BLaER1 treated with 17β-estradiol and CSF1 and Interleukin-3, amounts not matched to agents 10 nM and 100 nM (cell line): ENCODE data around the gene SLC23A2.

Experiments
- H3K27ac ChIP-seq, 11 experiments: shearing (Covaris generic); formaldehyde crosslinking; 2 replicates each; pipeline ENCODE4 v1.8.1; 2022
- H3K27me3 ChIP-seq, 11 experiments: shearing (Covaris generic); formaldehyde crosslinking; 2 replicates each; pipeline ENCODE4 v1.8.1; 2022
- H3K36me3 ChIP-seq, 11 experiments: shearing (Covaris generic); formaldehyde crosslinking; 2 replicates each; pipeline ENCODE4 v1.8.1; 2022
- H3K4me1 ChIP-seq, 10 experiments: shearing (Covaris generic); formaldehyde crosslinking; 2 replicates each; pipeline ENCODE4 v1.8.1; 2022
- H3K4me2 ChIP-seq, 11 experiments: shearing (Covaris generic); formaldehyde crosslinking; 2 replicates each; pipeline ENCODE4 v1.8.1; 2022
- H3K4me3 ChIP-seq, 10 experiments: shearing (Covaris generic); formaldehyde crosslinking; 2 replicates each; pipeline ENCODE4 v1.8.1; 2022
- H3K9ac ChIP-seq, 11 experiments: shearing (Covaris generic); formaldehyde crosslinking; 2 replicates each; pipeline ENCODE4 v1.8.1; 2022
- H3K9me3 ChIP-seq, 11 experiments: shearing (Covaris generic); formaldehyde crosslinking; replicated peaks in 1 of 11; 2 replicates each; pipeline ENCODE4 v1.8.1; 2022
- H4K20me1 ChIP-seq, 11 experiments: shearing (Covaris generic); formaldehyde crosslinking; 2 replicates each; pipeline ENCODE4 v1.8.1; 2022
- Cebpa-rat ChIP-seq, 11 experiments: shearing (Covaris generic); IDR thresholded peaks; 2 replicates each; pipeline ENCODE4 v1.8.1; 2022

SLC23A2 gene

GRCh38 chr20:4959592-4959991, 41.7 kb downstream of the SLC23A2 start:
- H3K4me2 ChIP-seq: peak overlapping the region in 5 of 11 experiments; percentile 2 to 51 (median 29); a peak in 7 of 22 replicates
- H3K27me3 ChIP-seq: no peaks in the 10 kb centered on the region
- peaks cover 0 to 3% (median 0%) of the 10 kb centered on the region in 11 experiments; a peak in 1 of 22 replicates for H3K9me3 ChIP-seq
- no peak overlapping the region for H3K9ac ChIP-seq
- peaks cover 0 to 94% (median 14%) of the 10 kb centered on the region in 11 experiments; a peak in 12 of 22 replicates for H4K20me1 ChIP-seq
- no peak overlapping the region for H3K4me3 ChIP-seq
- H3K27ac ChIP-seq: 0 out of 22 replicates have a peak overlapping the region, but pooled peaks of 1 of the 11 experiments have one; percentile 4
- no peak for TF ChIP-seq Cebpa-rat (IDR thresholded peaks at IDR 0.05)
- peaks cover 0 to 47% (median 22%) of the 10 kb centered on the region in 10 experiments; a peak in 17 of 20 replicates for H3K4me1 ChIP-seq
- peaks cover 0 to 21% (median 11%) of the 10 kb centered on the region in 11 experiments; a peak in 10 of 22 replicates for H3K36me3 ChIP-seq

DNA sequence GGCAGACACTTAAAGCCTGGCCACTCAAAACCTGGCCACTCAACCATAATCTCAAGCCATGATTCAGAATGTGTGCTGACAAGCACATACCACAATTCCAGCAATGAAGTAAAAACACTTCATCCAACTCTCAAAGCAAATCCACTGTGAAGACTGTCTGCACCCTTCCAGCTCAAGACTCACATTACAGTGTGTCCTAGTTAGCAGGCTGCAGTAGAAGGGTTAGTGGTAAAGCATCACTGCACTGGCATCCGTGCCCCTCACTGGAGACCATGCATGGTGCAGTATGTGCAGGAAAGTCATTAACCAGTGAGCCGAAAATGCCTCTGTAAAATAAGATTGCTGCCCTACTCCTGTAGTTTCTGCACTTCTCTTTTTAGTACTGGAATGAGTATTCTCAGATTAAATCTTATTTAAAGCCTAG, 43.4 kb downstream of the SLC23A2 start:
- Histone ChIP-seq H3K36me3 (peaks cover 8 to 20% (median 16%) of the 10 kb centered on the region in 11 experiments), H3K9ac (no peak overlapping the region), H3K27ac (no peak overlapping the region), H3K4me2 (peak overlapping the region in 3 of 11 experiments; percentile 6 to 69 (median 42); a peak in 3 of 22 replicates), H3K4me1 (peaks cover 0 to 47% (median 22%) of the 10 kb centered on the region in 10 experiments; a peak in 17 of 20 replicates), H3K27me3 (no peaks in the 10 kb centered on the region), H3K4me3 (no peak overlapping the region), H4K20me1 (peaks cover 0 to 88% (median 14%) of the 10 kb centered on the region in 11 experiments; a peak in 11 of 22 replicates), H3K9me3 (peaks cover under 1 to 13% (median 8%) of the 10 kb centered on the region in 11 experiments; a peak in 20 of 22 replicates)
- TF ChIP-seq Cebpa-rat (IDR thresholded peaks at IDR 0.05): no peak

DNA sequence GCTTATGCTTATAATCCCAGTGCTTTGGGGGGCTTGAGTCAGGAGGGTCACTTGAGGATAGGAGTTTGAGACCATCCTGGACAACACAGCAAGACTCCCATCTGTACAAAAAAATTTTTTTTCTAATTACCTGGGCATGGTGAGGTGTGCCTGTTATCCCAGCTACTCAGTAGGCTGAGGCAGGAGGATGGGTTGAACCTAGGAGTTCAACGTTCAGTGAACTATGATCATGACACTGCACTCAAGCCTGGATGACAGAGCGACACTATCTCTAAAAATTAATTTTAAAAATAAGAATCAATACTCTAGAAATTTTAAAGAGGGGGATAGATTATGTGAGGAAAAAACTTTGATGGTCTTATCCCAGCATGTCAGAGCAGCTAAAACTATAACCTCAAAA, 44.1 kb downstream of the SLC23A2 start:
- TF ChIP-seq Cebpa-rat (IDR thresholded peaks at IDR 0.05): no peak
- Histone ChIP-seq H3K4me2 (no peak overlapping the region), H3K27me3 (no peaks in the 10 kb centered on the region), H3K4me3 (no peak overlapping the region), H4K20me1 (peaks cover 0 to 84% (median 14%) of the 10 kb centered on the region in 11 experiments; a peak in 11 of 22 replicates), H3K9ac (no peak overlapping the region), H3K36me3 (peaks cover 10 to 28% (median 16%) of the 10 kb centered on the region in 11 experiments), H3K27ac (no peak overlapping the region), H3K4me1 (peaks cover 0 to 42% (median 18%) of the 10 kb centered on the region in 10 experiments; a peak in 17 of 20 replicates), H3K9me3 (peaks cover 9 to 21% (median 15%) of the 10 kb centered on the region in 11 experiments; a peak in 20 of 22 replicates)

GRCh38 chr20:4956200-4956810, 45.0 kb downstream of the SLC23A2 start:
- H4K20me1 ChIP-seq: peaks cover 0 to 84% (median 14%) of the 10 kb centered on the region in 11 experiments; a peak in 11 of 22 replicates
- H3K9ac ChIP-seq: no peak overlapping the region
- TF ChIP-seq Cebpa-rat (IDR thresholded peaks at IDR 0.05): no peak
- no peak overlapping the region for H3K4me3 ChIP-seq
- H3K4me1 ChIP-seq: peaks cover 0 to 40% (median 9%) of the 10 kb centered on the region in 10 experiments; a peak in 15 of 20 replicates
- H3K27ac ChIP-seq: no peak overlapping the region
- H3K36me3 ChIP-seq: peaks cover 13 to 34% (median 22%) of the 10 kb centered on the region in 11 experiments
- H3K9me3 ChIP-seq: peaks cover 9 to 26% (median 21%) of the 10 kb centered on the region in 11 experiments; a peak in 20 of 22 replicates
- H3K4me2 ChIP-seq: no peak overlapping the region
- no peaks in the 10 kb centered on the region for H3K27me3 ChIP-seq

GRCh38 chr20:4953881-4954280, 47.4 kb downstream of the SLC23A2 start:
- peaks cover 9 to 23% (median 21%) of the 10 kb centered on the region in 11 experiments; a peak in 20 of 22 replicates for H3K9me3 ChIP-seq
- no peak overlapping the region for H3K9ac ChIP-seq
- no peak overlapping the region for H3K4me2 ChIP-seq
- H3K36me3 ChIP-seq: peaks cover 16 to 52% (median 26%) of the 10 kb centered on the region in 11 experiments
- peaks cover 0 to 44% (median 2%) of the 10 kb centered on the region in 10 experiments; a peak in 8 of 20 replicates for H3K4me1 ChIP-seq
- no peak overlapping the region for H3K27ac ChIP-seq
- TF ChIP-seq Cebpa-rat (IDR thresholded peaks at IDR 0.05): no peak
- peaks cover 7 to 86% (median 25%) of the 10 kb centered on the region in 11 experiments; a peak in 16 of 22 replicates for H4K20me1 ChIP-seq
- no peaks in the 10 kb centered on the region for H3K27me3 ChIP-seq
- H3K4me3 ChIP-seq: no peak overlapping the region

DNA sequence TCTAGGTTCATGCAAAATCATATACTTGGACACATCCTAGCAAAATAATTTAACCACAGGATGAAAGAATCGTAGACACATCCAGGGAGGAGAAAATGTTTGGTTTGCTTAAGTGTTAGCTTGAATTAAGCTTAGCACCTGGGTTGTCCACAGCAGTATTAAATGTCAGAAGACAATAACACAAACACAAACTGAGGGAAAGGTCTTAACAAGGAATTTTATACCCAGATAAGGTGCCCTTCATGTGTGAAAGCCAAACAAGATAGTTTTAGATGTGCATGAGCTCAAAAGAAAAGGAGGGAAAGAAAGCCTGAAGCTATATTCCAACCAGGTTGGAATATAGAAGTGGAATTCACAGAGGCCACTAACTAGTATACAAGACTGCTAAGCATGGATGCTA, 49.1 kb downstream of the SLC23A2 start:
- Histone ChIP-seq H3K4me3 (0 out of 20 replicates have a peak overlapping the region, but pooled peaks of 1 of the 10 experiments have one; percentile 7), H3K27ac (no peak overlapping the region), H3K4me2 (no peak overlapping the region), H3K4me1 (peaks cover 0 to 48% (median 1%) of the 10 kb centered on the region in 10 experiments; a peak in 9 of 20 replicates), H3K36me3 (peaks cover 22 to 64% (median 37%) of the 10 kb centered on the region in 11 experiments), H3K9ac (no peak overlapping the region), H3K9me3 (peaks cover 9 to 23% (median 21%) of the 10 kb centered on the region in 11 experiments; a peak in 20 of 22 replicates), H3K27me3 (no peaks in the 10 kb centered on the region), H4K20me1 (peaks cover 12 to 88% (median 31%) of the 10 kb centered on the region in 11 experiments; a peak in 20 of 22 replicates)
- TF ChIP-seq Cebpa-rat (IDR thresholded peaks at IDR 0.05): no peak

GRCh38 chr20:4951299-4951698, 50.0 kb downstream of the SLC23A2 start:
- Histone ChIP-seq H3K36me3 (peaks cover 22 to 64% (median 44%) of the 10 kb centered on the region in 11 experiments), H3K4me1 (peaks cover 0 to 57% (median 2%) of the 10 kb centered on the region in 10 experiments; a peak in 9 of 20 replicates), H3K4me2 (peak overlapping the region in 2 of 11 experiments; percentile 17 to 24; a peak in 3 of 22 replicates), H3K9me3 (peaks cover 9 to 23% (median 21%) of the 10 kb centered on the region in 11 experiments; a peak in 20 of 22 replicates), H3K9ac (no peak overlapping the region), H3K4me3 (no peak overlapping the region), H3K27ac (peak overlapping the region in 1 of 11 experiments; percentile 10; a peak in 1 of 22 replicates), H3K27me3 (no peaks in the 10 kb centered on the region), H4K20me1 (peaks cover 16 to 89% (median 30%) of the 10 kb centered on the region in 11 experiments; a peak in 20 of 22 replicates)
- no peak for TF ChIP-seq Cebpa-rat (IDR thresholded peaks at IDR 0.05)

DNA sequence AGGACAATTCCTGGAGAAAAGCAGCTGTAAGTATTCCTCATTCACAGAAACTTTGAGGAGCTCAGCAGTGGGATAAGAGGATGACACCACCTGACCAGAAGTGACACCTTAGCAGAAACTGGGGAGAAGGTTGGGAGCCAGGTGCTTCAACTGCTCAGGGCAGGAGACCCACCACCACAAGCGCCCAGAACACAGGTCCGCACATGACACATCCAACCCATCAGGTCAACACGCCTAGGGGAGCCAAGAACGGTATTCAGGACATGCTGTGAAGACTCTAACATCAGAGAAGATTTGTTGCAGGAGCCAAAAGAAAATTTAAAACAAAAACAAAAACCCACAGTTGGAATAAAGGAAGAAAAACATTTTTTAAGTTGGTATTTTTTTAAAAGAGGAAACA, 50.5 kb downstream of the SLC23A2 start:
- H3K4me1 ChIP-seq: peaks cover 0 to 62% (median 2%) of the 10 kb centered on the region in 10 experiments; a peak in 9 of 20 replicates
- H3K9me3 ChIP-seq: peaks cover 9 to 23% (median 21%) of the 10 kb centered on the region in 11 experiments; a peak in 20 of 22 replicates
- no peaks in the 10 kb centered on the region for H3K27me3 ChIP-seq
- peak overlapping the region in 1 of 11 experiments; percentile 10; a peak in 1 of 22 replicates for H3K27ac ChIP-seq
- no peak overlapping the region for H3K4me3 ChIP-seq
- peak overlapping the region in 2 of 11 experiments; percentile 17 to 18; a peak in 3 of 22 replicates for H3K4me2 ChIP-seq
- H3K9ac ChIP-seq: peak overlapping the region in 1 of 11 experiments; percentile 0; a peak in 1 of 22 replicates
- TF ChIP-seq Cebpa-rat (IDR thresholded peaks at IDR 0.05): no peak
- H3K36me3 ChIP-seq: peaks cover 22 to 64% (median 44%) of the 10 kb centered on the region in 11 experiments
- peaks cover 16 to 89% (median 31%) of the 10 kb centered on the region in 11 experiments; a peak in 20 of 22 replicates for H4K20me1 ChIP-seq
